ENCODE data around the gene IQGAP2. TPM values are rescaled to one million over a fixed set of nuclear protein-coding genes. Genes with fewer than 3 reads are reported as not detected.

Gene IQGAP2
- total and polyA plus RNA-seq, 2 donors from 2014 or later = 23.2 to 35.8 TPM

DNA sequence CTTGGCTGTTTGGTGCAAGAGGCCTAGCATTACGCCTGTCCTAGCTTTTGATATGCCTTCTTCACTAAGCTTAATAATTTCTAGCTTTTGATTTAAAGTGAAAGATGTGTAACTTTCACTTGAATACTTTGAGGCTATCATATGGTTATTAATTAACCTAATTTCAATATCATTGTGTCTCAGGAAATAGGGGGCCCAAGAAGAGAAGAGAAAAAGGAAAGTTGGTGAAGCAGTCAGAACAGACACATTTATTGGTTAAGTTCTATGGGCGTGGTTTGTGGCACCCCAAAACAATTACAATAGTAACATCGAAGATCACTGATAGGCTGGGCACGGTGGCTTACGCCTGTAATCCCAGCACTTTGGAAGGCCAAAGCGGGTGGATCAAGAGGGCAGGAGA, 261.0 kb downstream of the IQGAP2 start:
- TF ChIP-seq, protein P1, sequence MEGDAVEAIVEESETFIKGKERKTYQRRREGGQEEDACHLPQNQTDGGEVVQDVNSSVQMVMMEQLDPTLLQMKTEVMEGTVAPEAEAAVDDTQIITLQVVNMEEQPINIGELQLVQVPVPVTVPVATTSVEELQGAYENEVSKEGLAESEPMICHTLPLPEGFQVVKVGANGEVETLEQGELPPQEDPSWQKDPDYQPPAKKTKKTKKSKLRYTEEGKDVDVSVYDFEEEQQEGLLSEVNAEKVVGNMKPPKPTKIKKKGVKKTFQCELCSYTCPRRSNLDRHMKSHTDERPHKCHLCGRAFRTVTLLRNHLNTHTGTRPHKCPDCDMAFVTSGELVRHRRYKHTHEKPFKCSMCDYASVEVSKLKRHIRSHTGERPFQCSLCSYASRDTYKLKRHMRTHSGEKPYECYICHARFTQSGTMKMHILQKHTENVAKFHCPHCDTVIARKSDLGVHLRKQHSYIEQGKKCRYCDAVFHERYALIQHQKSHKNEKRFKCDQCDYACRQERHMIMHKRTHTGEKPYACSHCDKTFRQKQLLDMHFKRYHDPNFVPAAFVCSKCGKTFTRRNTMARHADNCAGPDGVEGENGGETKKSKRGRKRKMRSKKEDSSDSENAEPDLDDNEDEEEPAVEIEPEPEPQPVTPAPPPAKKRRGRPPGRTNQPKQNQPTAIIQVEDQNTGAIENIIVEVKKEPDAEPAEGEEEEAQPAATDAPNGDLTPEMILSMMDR (IDR thresholded peaks at IDR 0.05; ENCODE audit: borderline replicate concordance, extremely low read depth, insufficient read depth) = no peak
- Histone ChIP-seq H3K27ac (ENCODE audit: low read depth in 2 of 2, low read length in 2 of 2) (no peak overlapping the region), H3K4me3 (ENCODE audit: low read length in 3 of 3) (no peak overlapping the region), H3K9ac (ENCODE audit: low read length in 3 of 3) (no peak overlapping the region), H3K27me3 (ENCODE audit: control insufficient read depth, insufficient read depth, low read length) (no peaks in the 10 kb centered on the region), H3K4me1 (ENCODE audit: control insufficient read depth in 2 of 3, insufficient read depth in 2 of 3, low read depth in 1 of 3, low read length in 3 of 3) (no peaks in the 10 kb centered on the region), H3K36me3 (ENCODE audit: control insufficient read depth in 2 of 3, insufficient read depth in 3 of 3, low read length in 3 of 3) (peaks cover 0 to 6% (median 2%) of the 10 kb centered on the region in 3 donors), H3K9me3 (ENCODE audit: control insufficient read depth in 2 of 3, insufficient read depth in 1 of 3, low read length in 3 of 3) (no peaks in the 10 kb centered on the region)
- FAIRE-seq = no peak
- DNase-seq = no peak
- intact Hi-C loops (cut with DNase I) = no loop called here

DNA sequence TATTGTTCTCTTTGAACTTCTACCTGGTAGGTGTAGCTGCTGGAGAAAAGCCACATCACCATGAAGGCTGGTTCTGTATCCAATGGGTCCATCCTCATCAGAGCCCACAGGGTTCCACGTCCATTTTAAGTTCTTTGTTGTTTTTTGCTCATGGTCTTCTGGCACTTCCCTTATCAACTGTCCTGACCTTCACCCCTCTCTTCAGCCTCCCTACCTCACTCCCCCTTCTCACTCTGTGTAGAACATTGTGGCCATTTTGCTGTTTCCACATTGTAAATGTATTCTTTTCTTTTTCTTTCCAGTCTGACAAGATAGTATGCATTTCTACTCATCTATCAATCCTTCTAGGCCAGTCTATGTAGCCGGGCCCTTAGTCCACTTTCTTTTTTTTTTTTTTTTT, 264.4 kb downstream of the IQGAP2 start:
- DNase-seq (no peak), FAIRE-seq (no peak)
- no peak overlapping the region for H3K4me3 ChIP-seq (ENCODE audit: low read length in 3 of 3)
- TF ChIP-seq, protein P1 (IDR thresholded peaks at IDR 0.05; ENCODE audit: borderline replicate concordance, extremely low read depth, insufficient read depth) = no peak
- no peak overlapping the region for H3K9ac ChIP-seq (ENCODE audit: low read length in 3 of 3)
- peaks cover 0 to 10% (median 2%) of the 10 kb centered on the region in 3 donors for H3K36me3 ChIP-seq (ENCODE audit: control insufficient read depth in 2 of 3, insufficient read depth in 3 of 3, low read length in 3 of 3)
- no peaks in the 10 kb centered on the region for H3K9me3 ChIP-seq (ENCODE audit: control insufficient read depth in 2 of 3, insufficient read depth in 1 of 3, low read length in 3 of 3)
- intact Hi-C loops (cut with DNase I) = no loop called here
- H3K27me3 ChIP-seq (ENCODE audit: control insufficient read depth, insufficient read depth, low read length) = no peaks in the 10 kb centered on the region
- no peak overlapping the region for H3K27ac ChIP-seq (ENCODE audit: low read depth in 2 of 2, low read length in 2 of 2)
- no peaks in the 10 kb centered on the region for H3K4me1 ChIP-seq (ENCODE audit: control insufficient read depth in 2 of 3, insufficient read depth in 2 of 3, low read depth in 1 of 3, low read length in 3 of 3)

DNA sequence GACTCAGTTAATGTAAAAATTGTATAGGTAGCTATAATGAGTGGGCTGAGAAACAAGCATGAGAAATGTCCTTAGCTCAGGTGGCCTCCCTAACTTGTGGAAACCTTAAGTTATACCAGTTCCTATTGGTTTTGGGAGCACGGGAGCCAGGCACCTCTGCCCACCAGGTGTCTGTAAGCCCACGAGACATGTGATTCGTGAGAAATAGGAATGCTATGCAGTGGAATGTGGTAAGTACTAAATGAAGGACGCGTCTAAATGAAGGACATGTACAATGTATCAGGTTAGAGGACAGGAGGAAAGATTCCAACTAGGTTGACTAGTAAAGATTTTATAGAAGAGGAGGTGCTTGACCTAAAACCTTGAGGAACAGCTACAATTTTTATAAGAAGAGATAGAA, 266.2 kb downstream of the IQGAP2 start:
- H3K27ac ChIP-seq (ENCODE audit: low read depth in 2 of 2, low read length in 2 of 2) = no peak overlapping the region
- DNase-seq (no peak), FAIRE-seq (no peak)
- intact Hi-C loops (cut with DNase I) = no loop called here
- H3K36me3 ChIP-seq (ENCODE audit: control insufficient read depth in 2 of 3, insufficient read depth in 3 of 3, low read length in 3 of 3) = peaks cover 0 to 10% (median 2%) of the 10 kb centered on the region in 3 donors
- H3K9me3 ChIP-seq (ENCODE audit: control insufficient read depth in 2 of 3, insufficient read depth in 1 of 3, low read length in 3 of 3) = no peaks in the 10 kb centered on the region
- H3K4me1 ChIP-seq (ENCODE audit: control insufficient read depth in 2 of 3, insufficient read depth in 2 of 3, low read depth in 1 of 3, low read length in 3 of 3) = no peaks in the 10 kb centered on the region
- TF ChIP-seq, protein P1 (IDR thresholded peaks at IDR 0.05; ENCODE audit: borderline replicate concordance, extremely low read depth, insufficient read depth) = no peak
- no peak overlapping the region for H3K9ac ChIP-seq (ENCODE audit: low read length in 3 of 3)
- no peaks in the 10 kb centered on the region for H3K27me3 ChIP-seq (ENCODE audit: control insufficient read depth, insufficient read depth, low read length)
- no peak overlapping the region for H3K4me3 ChIP-seq (ENCODE audit: low read length in 3 of 3)

GRCh38 chr5:76670508-76670907, 267.4 kb downstream of the IQGAP2 start:
- FAIRE-seq = no peak
- H3K27me3 ChIP-seq (ENCODE audit: control insufficient read depth, insufficient read depth, low read length) = no peaks in the 10 kb centered on the region
- H3K9me3 ChIP-seq (ENCODE audit: control insufficient read depth in 2 of 3, insufficient read depth in 1 of 3, low read length in 3 of 3) = no peaks in the 10 kb centered on the region
- H3K36me3 ChIP-seq (ENCODE audit: control insufficient read depth in 2 of 3, insufficient read depth in 3 of 3, low read length in 3 of 3) = peaks cover 0 to 4% (median 2%) of the 10 kb centered on the region in 3 donors
- H3K27ac ChIP-seq (ENCODE audit: low read depth in 2 of 2, low read length in 2 of 2) = no peak overlapping the region
- H3K9ac ChIP-seq (ENCODE audit: low read length in 3 of 3) = no peak overlapping the region
- H3K4me3 ChIP-seq (ENCODE audit: low read length in 3 of 3) = no peak overlapping the region
- DNase-seq = peak in 1 of 5 donors; percentile 25
- H3K4me1 ChIP-seq (ENCODE audit: control insufficient read depth in 2 of 3, insufficient read depth in 2 of 3, low read depth in 1 of 3, low read length in 3 of 3) = no peaks in the 10 kb centered on the region
- intact Hi-C loops (cut with DNase I) = no loop called here
- TF ChIP-seq, protein P1 (IDR thresholded peaks at IDR 0.05; ENCODE audit: borderline replicate concordance, extremely low read depth, insufficient read depth) = no peak

Data from kidney (tissue), 14 donors.